Psoas muscle (tissue), 8 donors: Measurements from ENCODE around the gene GPR84. TPM values are rescaled to one million over a fixed set of nuclear protein-coding genes. Genes with fewer than 3 reads are reported as not detected.

Source experiments
- ATAC-seq, 4 donors: fragments of 200-7000 bp; cut with Tn5 transposase; one replicate each; pipeline ENCODE4 v1.9.1; 2020; ENCODE audit warnings: moderate library complexity in 3 of 4, mild to moderate bottlenecking in 2 of 4
- DNase-seq, 2 donors: peaks; one replicate each; pipeline ENCODE4 v3.0.0-alpha.2; 2020
- H3K27ac ChIP-seq: fragments of 200-600 bp; one replicate; pipeline ENCODE4 v1.8.0; 2022
- H3K27me3 ChIP-seq, 3 donors: fragments of 200-600 bp in 1 of 3; one replicate each; pipeline versions ENCODE4 v1.6.1 to v1.8.0; 2013 to 2022; ENCODE audit warnings: low read length in 2 of 3, mild to moderate bottlenecking in 2 of 3, moderate library complexity in 1 of 3; ENCODE audit not compliant: insufficient read depth in 3 of 3
- H3K36me3 ChIP-seq, 2 donors: fragments of 200-600 bp in 1 of 2; one replicate each; pipeline versions ENCODE4 v1.6.1 to v1.8.0; 2013 to 2022; ENCODE audit warnings: low read depth in 1 of 2, mild to moderate bottlenecking in 1 of 2, moderate library complexity in 1 of 2; ENCODE audit not compliant: insufficient read depth in 1 of 2
- H3K4me1 ChIP-seq: fragments of 200-600 bp; one replicate; pipeline ENCODE4 v1.8.0; 2022
- H3K4me3 ChIP-seq: fragments of 200-600 bp; one replicate; pipeline ENCODE4 v1.8.0; 2022; ENCODE audit warnings: mild to moderate bottlenecking
- H3K9me3 ChIP-seq: fragments of 200-600 bp; one replicate; pipeline ENCODE4 v1.8.0; 2022
- CTCF ChIP-seq: fragments of 200-600 bp; IDR thresholded peaks from one replicate; pipeline ENCODE4 v1.8.0; 2022; ENCODE audit warnings: antibody characterized with exemption
- WGBS, 3 donors: extraction: QIAGEN DNeasy Blood & Tissue Kit; methylation state at CpG; one replicate each; pipeline versions ENCODE4 v1.1.6 to v1.1.7; 2013; 5-methylcytosine and 5-hydroxymethylcytosine counted together
- intact Hi-C, 2 donors: fragments of 100-400 bp; cut with DNase I; formaldehyde crosslinking; loops; one replicate each; pipeline versions ENCODE4 v1.11.0 to v1.14.2; 2022
- polyA plus RNA-seq, 3 donors: library from polyadenylated mRNA; stranded (reverse); fragments of 200-250 nt; gene quantifications; one replicate each; pipeline ENCODE4 v1.2.3, GENCODE V29; 2013
- total RNA-seq, 4 donors: library from RNA; stranded (reverse); fragmentation: NEBNext Ultra II Directional in 2 of 4; extraction: Animal tissue kit (Norgen Biotek cat#: 25700) in 2 of 4; gene quantifications; one replicate each; pipeline versions ENCODE4 v1.2.1 to v1.2.4, GENCODE V29; 2021 to 2023
- donor health status: healthy with polysubstance abuse.
- donor health status: DM: no; HTN: no; CAD: no; lungs with moderate emphysema.
- donor health status: Bipolar disorder and iron deficiency.
- donor health status: healthy.
- donor health status: DM: yes; HTN: yes; CAD: no.
- donor health status: DM: no; HTN: no; CAD: no.
- donor health status: DM: no; HTN: no; CAD: no.
- donor health status: DM: yes; HTN: yes; CAD: no.

Gene GPR84
- total and polyA plus RNA-seq, 7 donors = 0.16 to 0.40 TPM; not detected in 5

- intact Hi-C loops = no loop called here
- Histone ChIP-seq H3K9me3 (no peaks in the 10 kb centered on the region), H3K27ac (peak overlapping the region; percentile 92), H3K4me3 (peak overlapping the region; percentile 21), H3K27me3 (no peaks in the 10 kb centered on the region), H3K36me3 (peaks cover 0 to 41% of the 10 kb centered on the region in 2 donors), H3K4me1 (peaks cover 54% of the 10 kb centered on the region)
- 39 to 42% (median 41%) methylated on average over 9 to 10 of the region's 10 CpGs for WGBS, 3 donors
- TF ChIP-seq CTCF = no peak
- ATAC-seq (peak; percentile 82 to 87 (median 86)), DNase-seq (peak; percentile 83 to 86)
Observed at GRCh38 chr12:54411391-54412241, 47.3 kb upstream of the GPR84 start.

GRCh38 chr12:54409267-54409666 is 45.0 kb upstream of the GPR84 start:
- WGBS, 3 donors = 88 to 92% (median 90%) methylated on average over 7 to 8 of the region's 8 CpGs
- no peak for ATAC-seq
- Histone ChIP-seq H3K27ac (no peak overlapping the region), H3K4me1 (peaks cover 36% of the 10 kb centered on the region), H3K36me3 (peaks cover 7 to 64% of the 10 kb centered on the region in 2 donors), H3K4me3 (no peak overlapping the region), H3K9me3 (no peaks in the 10 kb centered on the region), H3K27me3 (no peaks in the 10 kb centered on the region)
- DNase-seq = peak in 1 of 2 donors; percentile 46
- no peak for TF ChIP-seq CTCF
- intact Hi-C loops = no loop called here

- peaks cover 17% of the 10 kb centered on the region for H3K4me1 ChIP-seq
- no peak for TF ChIP-seq CTCF
- WGBS, 3 donors = 59 to 67% (median 65%) methylated on average over 5 of the region's 5 CpGs
Observed at GRCh38 chr12:54407183-54407905, 43.1 kb upstream of the GPR84 start.

GRCh38 chr12:54405573-54405972 is 41.3 kb upstream of the GPR84 start:
- peaks cover 18 to 98% of the 10 kb centered on the region in 2 donors for H3K36me3 ChIP-seq
- no peak for TF ChIP-seq CTCF
- intact Hi-C loops = no loop called here
- no peaks in the 10 kb centered on the region for H3K4me1 ChIP-seq
- DNase-seq (peak in 1 of 2 donors; percentile 32), ATAC-seq (no peak)
- H3K4me3 ChIP-seq = no peak overlapping the region
- no peaks in the 10 kb centered on the region for H3K9me3 ChIP-seq
- no peak overlapping the region for H3K27ac ChIP-seq
- WGBS, 3 donors = 91 to 94% (median 93%) methylated on average over 7 of the region's 7 CpGs
- H3K27me3 ChIP-seq = no peaks in the 10 kb centered on the region

More at GRCh38 chr12:54407183-54407905, 43.1 kb upstream of the GPR84 start:
- H3K9me3 ChIP-seq = no peaks in the 10 kb centered on the region
- H3K27ac ChIP-seq = no peak overlapping the region
- intact Hi-C loops = no loop called here
- H3K27me3 ChIP-seq = no peaks in the 10 kb centered on the region
- H3K4me3 ChIP-seq = no peak overlapping the region
- peak in 1 of 2 donors; percentile 42 for DNase-seq
- peaks cover 15 to 83% of the 10 kb centered on the region in 2 donors for H3K36me3 ChIP-seq
- ATAC-seq = no peak
